Testis (tissue), 2 donors: ENCODE data around the gene ATP5PD.

Source experiments
- CTCF ChIP-seq, 3 experiments: fragments of 450-650 bp in 2 of 3; fragments of 200-600 bp in 1 of 3; sonication (generic) in 1 of 3; IDR thresholded peaks; one replicate each; pipeline ENCODE4 v1.5.1; 2016 to 2019; ENCODE audit warnings: antibody characterized with exemption in 3 of 3, mild to moderate bottlenecking in 2 of 3, moderate library complexity in 1 of 3
- POLR2A ChIP-seq: fragments of 450-650 bp; IDR thresholded peaks from one replicate; pipeline ENCODE4 v1.6.1; 2017; ENCODE audit warnings: antibody characterized with exemption, mild to moderate bottlenecking, moderate library complexity

- TF ChIP-seq CTCF (IDR thresholded peaks at IDR 0.05) (no peak), POLR2A (no peak)
Measured at GRCh38 chr17:75088465-75089417, 42.0 kb upstream of the ATP5PD start.
